NCI-H774 (cell line): Measurements from ENCODE around the gene PTPRO.
A peak's percentile ranks its signal among the peaks of the same experiment; 100 is the strongest.

ENCODE experiments used
- DNase-seq: peaks from one replicate; lab custom pipeline; 2025; lab: John Stamatoyannopoulos, UW

PTPRO gene

GRCh38 chr12:15322164-15323061 is at the start of gene PTPRO:
Gene PTPRO (plus strand): TSS chr12:15322508.
- peak; percentile 29 for DNase-seq

- no peak for DNase-seq
Observed at GRCh38 chr12:15273896-15274295, 48.4 kb upstream of the PTPRO start.

GRCh38 chr12:15274561-15274967 is 47.7 kb upstream of the PTPRO start:
- DNase-seq, result no peak

GRCh38 chr12:15276088-15276698 is 46.1 kb upstream of the PTPRO start:
- DNase-seq, result peak; percentile 36

- DNase-seq, result peak; percentile 11
Observed at GRCh38 chr12:15278816-15279658, 43.3 kb upstream of the PTPRO start.

- no peak for DNase-seq
Observed at GRCh38 chr12:15280930-15281329, 41.4 kb upstream of the PTPRO start.

- no peak for DNase-seq
Observed at GRCh38 chr12:15289192-15289591, 33.1 kb upstream of the PTPRO start.

- DNase-seq, result no peak
Observed at GRCh38 chr12:15293731-15294130, 28.6 kb upstream of the PTPRO start.

GRCh38 chr12:15299947-15300346 is 22.4 kb upstream of the PTPRO start:
- no peak for DNase-seq

GRCh38 chr12:15304296-15304695 is 18.0 kb upstream of the PTPRO start:
- DNase-seq, result no peak

GRCh38 chr12:15306605-15307004 is 15.7 kb upstream of the PTPRO start:
- no peak for DNase-seq

- DNase-seq, result no peak
Observed at GRCh38 chr12:15307079-15307478, 15.2 kb upstream of the PTPRO start.

GRCh38 chr12:15318841-15319240 is 3.5 kb upstream of the PTPRO start:
- no peak for DNase-seq

- no peak for DNase-seq
Observed at GRCh38 chr12:15320881-15321280, 1.4 kb upstream of the PTPRO start.

GRCh38 chr12:15323480-15323879 is 1.2 kb downstream of the PTPRO start:
- no peak for DNase-seq

GRCh38 chr12:15329891-15330290 is 7.6 kb downstream of the PTPRO start:
- DNase-seq, result no peak

- DNase-seq, result no peak
Observed at GRCh38 chr12:15334225-15334624, 11.9 kb downstream of the PTPRO start.

GRCh38 chr12:15335959-15336358 is 13.7 kb downstream of the PTPRO start:
- DNase-seq, result no peak

- no peak for DNase-seq
Observed at GRCh38 chr12:15336768-15337553, 14.7 kb downstream of the PTPRO start.

GRCh38 chr12:15341371-15341770 is 19.1 kb downstream of the PTPRO start:
- DNase-seq, result no peak

- no peak for DNase-seq
Observed at GRCh38 chr12:15344561-15344960, 22.3 kb downstream of the PTPRO start.

GRCh38 chr12:15346488-15346887 is 24.2 kb downstream of the PTPRO start:
- no peak for DNase-seq
